ENCODE data around the gene NR1I2. TPM values are rescaled to one million over a fixed set of nuclear protein-coding genes. Genes with fewer than 3 reads are reported as not detected.

The NR1I2 gene
- total RNA-seq, 2 donors from 2014 or later = not detected

DNA sequence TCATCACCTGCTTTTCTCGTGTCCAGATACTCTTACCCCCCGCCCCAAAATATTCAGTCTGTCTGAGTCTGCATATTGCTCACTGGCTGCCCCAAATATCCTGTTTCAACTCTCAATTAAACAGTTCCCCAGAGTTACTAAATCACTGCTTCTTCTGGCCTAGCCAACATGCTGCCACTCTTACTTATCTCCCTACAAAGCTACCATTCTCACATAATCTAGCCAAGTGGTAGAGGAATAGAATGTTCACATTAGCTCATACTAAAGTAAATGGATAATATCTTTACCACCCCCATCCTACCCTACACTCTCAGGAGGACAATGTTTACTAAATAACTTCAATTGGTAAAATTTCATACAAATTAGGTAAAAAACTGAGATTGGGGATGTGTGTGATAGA, 77.8 kb downstream of the NR1I2 start:
- Histone ChIP-seq H3K36me3 (peaks cover 14% of the 10 kb centered on the region), H3K4me1 (ENCODE audit: control insufficient read depth in 1 of 2, low read depth in 2 of 2) (no peaks in the 10 kb centered on the region), H3K27me3 (replicated peaks; ENCODE audit: insufficient read depth) (no peaks in the 10 kb centered on the region), H3K27ac (no peak overlapping the region), H3K9me3 (no peaks in the 10 kb centered on the region), H3K4me3 (no peak overlapping the region)
- DNase-seq (ENCODE audit: low spot score) (no peak), ATAC-seq (ENCODE audit: insufficient number of reproducible peaks, low FRiP score, low read depth) (no peak)
- TF ChIP-seq, protein P1, sequence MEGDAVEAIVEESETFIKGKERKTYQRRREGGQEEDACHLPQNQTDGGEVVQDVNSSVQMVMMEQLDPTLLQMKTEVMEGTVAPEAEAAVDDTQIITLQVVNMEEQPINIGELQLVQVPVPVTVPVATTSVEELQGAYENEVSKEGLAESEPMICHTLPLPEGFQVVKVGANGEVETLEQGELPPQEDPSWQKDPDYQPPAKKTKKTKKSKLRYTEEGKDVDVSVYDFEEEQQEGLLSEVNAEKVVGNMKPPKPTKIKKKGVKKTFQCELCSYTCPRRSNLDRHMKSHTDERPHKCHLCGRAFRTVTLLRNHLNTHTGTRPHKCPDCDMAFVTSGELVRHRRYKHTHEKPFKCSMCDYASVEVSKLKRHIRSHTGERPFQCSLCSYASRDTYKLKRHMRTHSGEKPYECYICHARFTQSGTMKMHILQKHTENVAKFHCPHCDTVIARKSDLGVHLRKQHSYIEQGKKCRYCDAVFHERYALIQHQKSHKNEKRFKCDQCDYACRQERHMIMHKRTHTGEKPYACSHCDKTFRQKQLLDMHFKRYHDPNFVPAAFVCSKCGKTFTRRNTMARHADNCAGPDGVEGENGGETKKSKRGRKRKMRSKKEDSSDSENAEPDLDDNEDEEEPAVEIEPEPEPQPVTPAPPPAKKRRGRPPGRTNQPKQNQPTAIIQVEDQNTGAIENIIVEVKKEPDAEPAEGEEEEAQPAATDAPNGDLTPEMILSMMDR (IDR thresholded peaks at IDR 0.05) = no peak

- peaks cover 14% of the 10 kb centered on the region for H3K36me3 ChIP-seq
- no peaks in the 10 kb centered on the region for H3K27me3 ChIP-seq (replicated peaks; ENCODE audit: insufficient read depth)
- H3K27ac ChIP-seq = no peak overlapping the region
- DNase-seq (ENCODE audit: low spot score) (no peak), ATAC-seq (ENCODE audit: insufficient number of reproducible peaks, low FRiP score, low read depth) (no peak)
- no peaks in the 10 kb centered on the region for H3K4me1 ChIP-seq (ENCODE audit: control insufficient read depth in 1 of 2, low read depth in 2 of 2)
- no peaks in the 10 kb centered on the region for H3K9me3 ChIP-seq
- H3K4me3 ChIP-seq = no peak overlapping the region
- TF ChIP-seq, protein P1 (IDR thresholded peaks at IDR 0.05) = no peak
Measured at GRCh38 chr3:119861681-119862080, 79.8 kb downstream of the NR1I2 start.

GRCh38 chr3:119862616-119863015, 80.7 kb downstream of the NR1I2 start:
- DNase-seq (ENCODE audit: low spot score) (no peak), ATAC-seq (ENCODE audit: insufficient number of reproducible peaks, low FRiP score, low read depth) (no peak)
- H3K4me1 ChIP-seq (ENCODE audit: control insufficient read depth in 1 of 2, low read depth in 2 of 2) = no peaks in the 10 kb centered on the region
- H3K27me3 ChIP-seq (replicated peaks; ENCODE audit: insufficient read depth) = no peaks in the 10 kb centered on the region
- H3K4me3 ChIP-seq = no peak overlapping the region
- H3K27ac ChIP-seq = no peak overlapping the region
- peaks cover 14% of the 10 kb centered on the region for H3K36me3 ChIP-seq
- TF ChIP-seq, protein P1 (IDR thresholded peaks at IDR 0.05) = no peak
- no peaks in the 10 kb centered on the region for H3K9me3 ChIP-seq

DNA sequence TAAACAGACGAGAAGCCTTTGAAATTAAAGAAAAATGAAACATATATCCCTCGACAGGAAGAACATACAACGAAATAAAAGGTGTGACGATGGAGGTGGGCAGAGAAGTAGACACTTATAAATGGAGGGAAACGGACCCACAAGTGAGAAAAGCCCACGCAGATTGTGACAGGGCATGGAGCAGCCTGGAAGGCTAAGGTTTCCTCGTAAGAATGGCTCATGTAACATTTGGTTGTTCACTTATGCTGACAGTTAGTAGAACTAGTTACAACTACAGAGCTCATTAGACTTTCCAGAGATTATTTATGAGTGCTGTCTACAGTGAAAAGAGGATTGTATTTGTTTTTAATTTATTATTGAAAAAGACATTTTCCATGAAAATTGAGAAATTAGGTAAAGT, 82.6 kb downstream of the NR1I2 start:
- no peak overlapping the region for H3K27ac ChIP-seq
- peaks cover 6% of the 10 kb centered on the region for H3K36me3 ChIP-seq
- TF ChIP-seq, protein P1 (IDR thresholded peaks at IDR 0.05) = no peak
- no peaks in the 10 kb centered on the region for H3K27me3 ChIP-seq (replicated peaks; ENCODE audit: insufficient read depth)
- no peak overlapping the region for H3K4me3 ChIP-seq
- no peaks in the 10 kb centered on the region for H3K4me1 ChIP-seq (ENCODE audit: control insufficient read depth in 1 of 2, low read depth in 2 of 2)
- H3K9me3 ChIP-seq = no peaks in the 10 kb centered on the region
- DNase-seq (ENCODE audit: low spot score) (no peak), ATAC-seq (ENCODE audit: insufficient number of reproducible peaks, low FRiP score, low read depth) (no peak)

Other genes with a start within 250 kb of the NR1I2 start
- under 1 TPM in 1 of 2 donors, not detected in 1; 0.14 TPM for gene CD80, start 222.5 kb upstream of the NR1I2 start, total RNA-seq
- gene ADPRH, start 202.6 kb upstream of the NR1I2 start, total RNA-seq = 10 to 100 TPM; 18.5 to 22.7 TPM
- gene PLA1A, start 184.2 kb upstream of the NR1I2 start, total RNA-seq = 10 to 100 TPM in 1 of 2 donors, 1 to 10 TPM in 1; 4.9 to 20.8 TPM
- 10 to 100 TPM; 13.3 to 35.2 TPM for gene POPDC2, start 121.5 kb upstream of the NR1I2 start, total RNA-seq
- gene COX17, start 104.7 kb upstream of the NR1I2 start, total RNA-seq = 10 to 100 TPM; 15.2 to 51.3 TPM
- gene CFAP91, start 79.1 kb upstream of the NR1I2 start, total RNA-seq = 10 to 100 TPM in 1 of 2 donors, not detected in 1; 11.4 TPM